ENCODE data around the gene SUN2.

GRCh38 chr22:38751066-38751421 lies 4.8 kb downstream of the SUN2 start:
- TF ChIP-seq TAF1 (IDR thresholded peaks at IDR 0.05; ENCODE audit: control insufficient read depth, extremely low read depth, insufficient read depth, low read length, severe bottlenecking) = no peak
- TF ChIP-seq NONO (IDR thresholded peaks at IDR 0.05; ENCODE audit: low read depth in 2 of 2, low read length in 1 of 2) = no peak
- TF ChIP-seq ZBTB34 (CRISPR knock-in tag; IDR thresholded peaks at IDR 0.05) = no peak
- TF ChIP-seq NFXL1 (CRISPR knock-in tag; IDR thresholded peaks at IDR 0.05) = no peak
- TF ChIP-seq SMC3 (conservative IDR thresholded peaks at IDR 0.05; ENCODE audit: insufficient read depth, low read depth, low read length) = no peak
- TF ChIP-seq ZBTB33 (CRISPR knock-in tag; IDR thresholded peaks at IDR 0.05) = no peak
